Urothelium cell line (cell line): Measurements from ENCODE around the gene TICAM2.

Source experiments
- DNase-seq: peaks from one replicate; pipeline ENCODE4 v3.0.0; 2011; ENCODE audit warnings: low spot score, mixed read lengths
- FAIRE-seq: peaks from 2 replicates; lab custom pipeline; 2011; peaks lifted over from hg19 to GRCh38; lab: Jason Lieb, UNC

The TICAM2 gene

DNA sequence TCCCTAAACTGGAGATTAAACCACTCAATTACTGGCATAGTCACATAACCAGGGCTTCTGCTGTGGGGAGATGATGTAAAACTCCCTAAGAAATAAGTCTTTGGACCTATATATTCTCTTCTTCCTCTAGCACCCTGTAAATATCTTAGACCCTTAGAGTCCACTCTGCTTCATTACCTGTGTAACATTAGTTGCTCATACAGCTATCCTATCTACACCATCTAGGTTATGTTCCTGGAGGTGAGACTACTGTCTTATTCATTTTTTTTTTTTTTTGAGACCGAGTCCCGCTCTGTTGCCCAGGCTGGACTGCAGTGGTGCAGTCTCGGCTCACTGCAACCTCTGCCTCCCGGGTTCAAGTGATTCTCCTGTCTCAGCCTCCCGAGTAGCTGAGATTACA, 9.6 kb upstream of the TICAM2 start:
- FAIRE-seq (no peak), DNase-seq (no peak)

DNA sequence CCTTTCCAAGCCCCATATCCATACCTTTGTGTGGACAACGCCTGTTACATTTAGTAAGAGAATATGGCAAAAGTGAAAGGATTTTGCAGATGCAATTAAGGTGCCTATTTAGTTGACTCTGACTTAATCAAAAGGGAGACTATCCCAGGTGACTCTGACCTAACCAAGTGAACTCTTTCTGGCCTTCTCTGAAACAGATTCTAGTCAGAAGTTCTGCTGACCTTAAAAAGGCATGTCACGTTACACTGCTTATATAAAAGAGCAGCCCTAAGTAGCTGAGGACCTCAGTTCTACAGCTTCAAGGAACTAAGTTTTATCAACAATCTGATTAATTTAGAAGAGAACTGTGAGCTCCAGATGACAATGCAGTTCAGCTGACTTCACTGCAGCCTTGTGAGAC, 5.7 kb upstream of the TICAM2 start:
- no peak for FAIRE-seq

DNA sequence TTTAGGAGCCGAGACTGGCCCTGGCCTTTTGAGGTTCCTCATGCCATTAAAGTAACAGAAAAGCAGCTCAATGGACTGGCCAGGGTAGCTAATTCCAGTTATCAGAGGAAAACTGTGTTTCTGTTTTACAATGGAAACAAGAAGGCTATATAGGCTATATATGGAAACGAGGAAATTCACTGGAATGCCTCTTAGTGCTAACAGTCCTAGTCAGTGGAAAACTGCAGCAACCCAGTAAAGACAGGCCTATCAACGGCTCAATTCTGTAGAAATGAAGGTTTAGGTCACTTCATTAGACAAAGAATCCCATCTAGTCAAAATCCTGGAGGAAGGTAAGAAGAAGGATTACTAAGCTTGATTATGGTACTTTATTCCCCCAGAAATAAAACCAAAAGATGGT, 3.2 kb upstream of the TICAM2 start:
- FAIRE-seq (no peak), DNase-seq (no peak)

More for the DNA sequence above, 5.7 kb upstream of the TICAM2 start:
- no peak for DNase-seq

DNA sequence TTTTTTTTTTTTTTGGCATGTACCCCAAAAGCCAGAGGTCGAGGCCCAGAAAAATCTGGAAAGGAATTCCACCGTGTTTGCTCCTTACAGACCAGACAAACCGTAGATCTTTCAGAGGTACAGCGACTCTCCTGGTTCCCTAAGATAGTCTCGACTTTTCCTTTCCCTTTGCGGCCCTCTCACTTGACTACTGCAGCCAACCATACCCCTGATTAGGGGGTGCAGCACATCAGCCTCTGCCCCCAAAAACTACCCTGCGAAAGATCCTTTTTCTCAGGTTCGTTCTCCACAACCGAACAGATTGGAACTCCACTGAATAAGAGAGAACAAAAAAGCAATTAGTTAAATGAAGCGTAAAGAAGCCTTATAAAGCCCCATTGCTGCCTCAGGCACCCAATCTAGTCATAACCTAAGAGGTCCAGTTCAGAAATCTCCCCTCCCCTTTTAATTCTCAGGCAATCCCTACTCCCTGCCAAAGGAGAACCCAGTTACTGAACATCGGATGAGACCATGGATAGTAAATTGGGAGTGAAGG, 379 bp upstream of the TICAM2 start:
- FAIRE-seq: no peak
- no peak for DNase-seq

DNA sequence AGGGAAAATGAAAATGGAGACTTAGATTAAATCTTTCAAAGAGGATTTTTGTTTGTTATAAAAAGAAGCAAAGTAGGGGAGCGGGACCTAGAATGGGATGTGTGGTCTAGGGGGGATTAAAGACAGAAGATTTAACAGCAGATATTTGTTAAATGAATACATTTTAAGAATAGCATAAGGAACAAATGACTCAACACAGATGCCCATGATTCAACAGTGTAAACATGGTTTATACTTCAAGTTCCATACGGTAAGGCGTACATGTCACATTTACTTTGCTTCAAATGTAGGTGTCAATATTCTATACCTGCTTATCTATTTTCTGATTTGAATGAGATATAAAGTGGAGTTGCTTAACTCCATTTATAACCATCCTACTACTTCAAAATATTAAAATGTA, 1.5 kb downstream of the TICAM2 start:
- FAIRE-seq: no peak
- no peak for DNase-seq

DNA sequence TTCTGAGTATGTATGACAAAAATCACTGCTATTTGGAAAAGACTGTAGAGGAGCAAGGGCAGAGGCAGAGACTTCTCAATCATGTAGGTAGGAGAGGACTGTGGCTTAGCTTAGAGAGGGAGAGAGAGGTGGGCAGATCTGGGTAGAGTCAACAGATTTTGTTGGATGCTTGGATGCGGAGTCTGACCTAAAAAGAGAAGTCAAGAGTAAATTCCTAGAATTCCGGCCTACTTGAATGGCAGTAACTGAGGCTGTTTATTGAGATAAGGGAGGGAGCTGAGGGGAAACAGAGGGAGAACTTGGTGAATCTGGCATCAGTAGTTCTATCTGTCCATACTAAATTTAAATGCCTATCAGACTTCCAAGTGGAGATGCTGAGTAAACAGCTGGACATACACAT, 2.4 kb downstream of the TICAM2 start:
- no peak for FAIRE-seq
- no peak for DNase-seq

DNA sequence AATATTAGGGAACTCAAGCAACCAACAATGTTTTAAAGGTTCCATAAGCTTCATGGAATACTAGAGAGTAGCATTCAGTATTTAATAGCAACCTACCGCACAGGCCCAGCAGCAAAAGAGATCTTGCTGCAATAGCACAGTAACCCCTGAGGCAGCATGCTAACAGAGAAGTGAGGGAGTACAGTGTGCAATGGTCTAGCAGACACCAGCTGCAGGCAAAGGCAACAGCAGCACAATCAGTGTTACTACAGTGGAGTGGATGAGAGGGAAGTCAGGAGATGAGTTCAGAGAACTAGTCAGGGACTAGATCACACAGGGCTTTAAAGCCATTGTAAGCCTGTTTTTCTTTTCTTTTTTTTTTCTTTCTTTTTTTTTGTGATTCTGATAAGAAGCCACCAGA, 2.8 kb downstream of the TICAM2 start:
- FAIRE-seq (no peak), DNase-seq (no peak)

DNA sequence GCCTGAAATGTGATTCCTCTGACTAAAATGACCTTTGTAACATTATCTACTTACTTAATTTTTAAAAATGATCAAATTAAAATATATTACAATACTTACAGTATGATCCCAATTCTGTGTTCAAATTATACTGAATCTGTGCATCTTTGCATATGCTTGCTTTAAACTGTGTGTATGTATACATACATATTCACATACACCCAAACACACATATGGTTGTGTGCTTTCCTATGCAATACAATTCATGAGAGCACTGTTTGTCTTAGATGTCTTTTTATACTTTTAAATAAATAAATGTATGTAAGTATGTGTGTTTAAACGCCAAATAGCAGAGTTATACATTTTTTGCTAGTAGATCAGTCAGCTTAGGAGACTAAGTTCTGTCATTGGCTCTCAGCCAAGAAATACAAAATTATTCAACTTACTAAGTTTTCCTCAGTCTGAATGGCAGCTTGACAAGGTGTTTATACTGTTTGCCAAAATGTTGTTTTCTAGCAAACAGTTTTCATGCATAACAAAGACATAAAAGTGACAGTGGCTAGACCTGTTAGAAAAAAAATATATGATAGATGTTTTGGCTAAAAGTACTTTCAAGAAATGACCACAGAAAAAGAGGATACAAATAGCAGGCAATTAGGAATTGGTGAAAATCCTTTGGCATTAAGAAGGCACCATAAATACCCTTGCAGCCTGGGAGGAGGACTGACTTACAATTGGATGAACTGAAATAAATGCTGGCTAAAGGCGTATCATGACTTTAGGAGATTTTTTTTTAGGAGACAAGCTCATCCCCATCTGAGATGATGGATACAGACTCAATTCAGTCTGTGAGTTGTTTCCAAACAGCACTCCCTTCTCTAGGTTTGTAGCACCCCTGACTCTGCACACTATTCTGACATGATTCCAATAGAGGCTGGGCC, 7.9 kb downstream of the TICAM2 start:
- DNase-seq: no peak

DNA sequence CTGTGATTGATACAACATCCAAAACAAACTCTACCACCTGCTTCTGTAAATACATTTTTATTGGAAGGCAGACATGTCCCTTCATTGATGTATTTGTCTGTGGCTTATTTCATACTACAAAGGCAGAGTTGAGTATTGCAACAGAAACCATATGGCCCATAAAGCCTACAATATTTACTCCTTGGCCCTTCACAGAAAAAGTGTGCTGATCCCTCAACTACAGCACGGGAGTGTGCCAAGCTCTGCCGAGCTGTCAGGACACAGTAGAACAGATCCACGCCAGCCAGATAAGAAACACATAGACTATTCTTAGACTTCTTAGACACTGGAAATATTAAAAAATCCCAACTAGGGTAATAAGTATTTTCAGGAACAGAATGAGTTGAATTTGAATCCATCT, 13.2 kb downstream of the TICAM2 start:
- FAIRE-seq (no peak), DNase-seq (no peak)

More for the DNA sequence above, 7.9 kb downstream of the TICAM2 start:
- no peak for FAIRE-seq

DNA sequence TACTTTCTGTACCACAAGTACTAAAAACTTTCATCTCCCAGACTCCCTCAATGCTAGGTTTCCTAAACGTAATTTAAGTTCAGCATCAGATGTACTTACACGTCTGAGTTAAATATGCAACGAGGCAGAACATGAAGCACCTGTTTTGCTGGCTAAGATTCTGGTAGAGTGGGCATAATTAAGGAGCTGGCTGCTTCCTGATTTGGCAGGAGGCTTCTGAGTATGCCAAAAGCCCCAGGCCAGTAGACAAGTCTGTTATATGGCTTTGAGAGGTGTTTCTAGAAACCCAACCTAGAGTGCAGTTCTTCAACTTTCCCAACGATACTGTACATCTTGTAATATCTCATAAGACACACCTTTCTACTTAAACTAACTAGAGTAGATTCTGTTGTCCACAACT, 13.6 kb downstream of the TICAM2 start:
- DNase-seq (no peak), FAIRE-seq (no peak)

DNA sequence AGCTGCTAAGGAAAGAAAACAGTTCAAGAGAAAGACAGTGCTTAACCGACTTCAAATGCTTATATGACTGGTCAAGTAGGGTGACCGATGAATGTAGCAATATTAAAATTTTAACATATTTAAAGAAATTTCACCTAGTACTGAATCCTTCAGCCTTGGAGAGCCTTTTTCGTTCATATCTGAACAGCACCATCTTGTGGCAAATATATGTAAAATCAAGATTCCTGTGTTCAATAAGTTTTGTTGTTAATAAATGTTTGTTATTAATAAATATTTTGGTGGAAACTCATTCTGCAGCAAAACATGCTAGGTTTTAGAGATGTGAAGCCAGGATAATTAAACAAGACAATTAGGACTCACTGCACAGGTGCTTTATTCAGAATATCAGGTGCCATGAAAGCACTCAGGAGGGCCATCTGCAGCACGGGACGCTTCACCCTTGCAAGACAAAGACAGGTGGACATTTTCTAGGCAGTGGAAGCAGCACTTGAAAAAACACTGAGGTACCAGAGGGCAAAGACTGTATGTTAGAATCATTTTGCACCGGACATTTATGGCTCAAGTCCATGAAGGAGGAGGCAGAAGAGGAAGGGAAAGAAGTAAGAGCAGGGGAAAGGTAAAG, 15.6 kb downstream of the TICAM2 start:
- FAIRE-seq: no peak
- DNase-seq: no peak

DNA sequence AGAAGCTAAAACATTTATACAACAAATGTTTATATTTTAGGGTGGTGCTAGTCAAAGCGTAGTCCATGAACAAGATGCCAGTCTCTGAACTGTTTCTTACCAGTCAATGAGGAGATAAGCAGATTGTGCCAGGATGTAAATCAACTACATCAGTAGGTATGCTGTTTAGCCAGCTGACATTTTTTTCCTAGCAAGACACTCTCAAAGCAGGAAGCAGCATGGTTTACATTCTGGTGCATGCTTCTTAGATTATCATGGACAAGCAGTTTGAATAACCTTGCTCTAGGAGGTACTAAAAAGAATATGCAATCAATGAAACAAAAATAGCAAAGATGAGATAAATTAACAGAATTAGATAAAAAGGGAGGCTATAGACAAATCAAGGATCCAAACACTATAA, 17.0 kb downstream of the TICAM2 start:
- no peak for FAIRE-seq
- DNase-seq: no peak

DNA sequence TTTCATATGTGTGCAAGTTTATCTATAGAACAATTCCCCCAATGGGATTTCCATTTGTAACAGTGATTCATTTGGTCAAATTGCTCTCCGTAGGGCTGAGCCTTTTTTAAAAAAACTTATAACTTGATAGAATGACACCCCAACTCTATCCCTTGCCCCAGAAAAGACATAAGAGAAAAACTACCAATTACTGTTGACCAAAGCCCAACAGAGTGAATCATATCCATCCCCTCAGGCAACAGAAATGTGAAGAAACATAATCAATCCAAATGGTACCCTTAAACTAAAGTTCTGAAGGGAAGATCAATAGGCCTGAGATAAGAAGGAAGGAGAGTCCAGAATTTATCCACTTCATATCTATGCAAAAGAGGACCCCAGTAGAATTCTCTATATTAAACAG, 17.8 kb downstream of the TICAM2 start:
- DNase-seq: no peak

DNA sequence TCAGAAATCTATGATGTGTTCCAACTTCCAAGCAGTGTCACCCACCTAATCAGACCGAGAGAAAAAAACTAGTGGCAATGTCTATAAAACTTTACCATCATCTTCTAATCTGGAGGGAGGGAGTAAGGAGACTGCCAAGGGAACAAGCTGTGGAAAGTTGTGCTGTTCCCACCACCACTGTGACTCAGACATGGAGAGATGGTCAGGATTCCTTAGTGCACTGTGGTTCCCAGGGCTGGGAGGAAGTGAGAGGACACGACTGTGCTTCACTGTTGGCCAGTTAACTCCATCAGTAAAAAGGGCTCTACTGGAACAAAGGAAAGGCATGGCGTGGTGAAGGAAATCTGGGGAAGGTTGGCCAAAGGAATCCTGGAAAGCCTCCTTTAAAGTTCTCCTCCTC, 18.8 kb downstream of the TICAM2 start:
- FAIRE-seq: no peak
- peak; percentile 25 for DNase-seq

More for the DNA sequence above, 17.8 kb downstream of the TICAM2 start:
- no peak for FAIRE-seq

DNA sequence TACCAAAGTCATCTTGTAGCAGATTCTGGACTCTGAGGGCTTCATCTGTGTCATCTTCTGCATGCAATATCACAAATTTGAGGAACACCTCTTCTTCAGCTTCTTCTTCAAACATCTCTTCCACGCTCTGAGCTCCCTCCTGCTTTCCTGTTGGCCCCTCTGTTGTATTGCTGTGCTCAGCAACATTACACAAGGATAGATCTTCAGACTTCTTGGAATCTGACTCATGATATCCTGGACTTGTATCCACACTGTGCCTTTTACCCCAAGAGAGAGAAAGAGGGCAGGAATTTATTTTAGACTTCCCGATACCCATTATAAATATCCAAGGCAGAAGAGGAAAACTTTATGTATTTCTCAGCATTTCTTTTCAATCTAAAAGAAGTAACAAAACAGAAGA, 21.3 kb downstream of the TICAM2 start:
- FAIRE-seq (no peak), DNase-seq (no peak)

DNA sequence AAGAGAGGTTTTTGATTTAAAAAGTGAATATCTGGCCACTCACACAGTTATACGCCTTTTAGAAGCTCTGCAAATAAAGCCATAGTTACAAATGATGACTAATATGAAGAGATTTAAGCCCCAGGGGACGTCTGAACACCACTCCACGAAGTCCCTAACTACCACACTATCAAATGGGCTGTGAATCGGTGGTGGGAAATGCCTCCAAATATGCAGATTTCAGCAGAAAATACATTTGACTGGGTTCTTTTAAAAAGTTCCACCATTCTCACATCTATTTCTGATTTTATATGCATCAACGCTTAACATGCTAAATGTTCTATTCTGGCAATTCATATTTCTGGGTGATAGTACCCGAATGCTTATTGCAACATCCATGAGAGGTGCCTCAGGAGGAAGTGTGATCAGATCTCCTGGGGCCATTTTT, 22.5 kb downstream of the TICAM2 start:
- FAIRE-seq (no peak), DNase-seq (no peak)

DNA sequence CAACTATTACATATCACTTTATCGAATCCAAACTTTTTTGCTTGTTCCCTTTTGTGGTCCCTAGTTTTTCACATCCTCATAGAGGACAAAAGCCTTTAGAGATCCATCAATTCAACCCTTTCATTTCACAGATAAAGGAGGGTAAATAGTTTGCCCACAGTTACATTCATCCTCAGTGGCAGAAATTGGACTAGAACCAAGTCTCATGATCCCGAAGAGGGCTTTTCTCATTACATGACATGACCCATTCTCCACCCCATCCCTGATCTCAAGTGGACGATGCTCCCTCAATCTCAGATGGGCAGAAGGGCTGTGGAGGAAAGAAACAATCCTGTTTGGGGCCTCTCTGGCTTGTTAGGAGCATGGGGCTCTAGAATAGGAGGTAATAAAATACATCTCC, 23.1 kb downstream of the TICAM2 start:
- DNase-seq (no peak), FAIRE-seq (no peak)

DNA sequence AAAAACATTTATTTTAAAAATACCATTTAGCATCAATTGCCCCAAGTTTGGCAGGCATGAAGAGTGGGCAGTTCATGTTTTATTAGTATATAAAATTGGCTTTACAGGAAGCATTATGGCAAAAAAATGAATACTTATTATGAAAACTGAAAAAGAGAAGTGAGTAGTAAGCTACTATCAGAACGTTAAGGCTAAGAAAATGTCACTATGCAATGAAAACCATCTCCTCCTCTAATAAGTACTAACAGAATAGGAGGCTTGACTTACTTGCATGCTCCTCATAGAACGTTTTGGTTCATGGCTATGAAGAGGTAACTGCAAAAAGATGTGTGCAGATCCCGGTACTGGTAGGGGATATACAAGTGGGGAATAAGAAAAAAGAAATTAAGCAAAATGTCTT, 23.6 kb downstream of the TICAM2 start:
- FAIRE-seq (no peak), DNase-seq (no peak)

DNA sequence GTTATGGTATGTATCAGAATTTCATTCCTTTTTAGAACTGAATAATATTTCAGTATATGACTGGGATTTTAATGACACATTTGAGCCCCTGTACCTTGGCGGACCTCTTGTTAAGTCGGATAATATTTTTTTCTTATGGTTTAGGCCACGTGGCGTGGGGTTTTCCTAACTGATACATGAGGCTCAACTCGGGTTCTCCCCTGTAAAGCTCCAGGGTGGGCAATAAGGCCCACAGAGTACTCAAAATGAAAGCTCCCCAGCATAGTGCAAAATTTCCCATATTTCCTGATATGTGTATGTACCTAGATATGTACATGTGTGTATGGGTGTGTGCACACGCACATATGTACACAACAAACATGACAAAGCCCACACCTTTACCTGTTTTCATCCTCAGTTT, 24.5 kb downstream of the TICAM2 start:
- FAIRE-seq (no peak), DNase-seq (no peak)

DNA sequence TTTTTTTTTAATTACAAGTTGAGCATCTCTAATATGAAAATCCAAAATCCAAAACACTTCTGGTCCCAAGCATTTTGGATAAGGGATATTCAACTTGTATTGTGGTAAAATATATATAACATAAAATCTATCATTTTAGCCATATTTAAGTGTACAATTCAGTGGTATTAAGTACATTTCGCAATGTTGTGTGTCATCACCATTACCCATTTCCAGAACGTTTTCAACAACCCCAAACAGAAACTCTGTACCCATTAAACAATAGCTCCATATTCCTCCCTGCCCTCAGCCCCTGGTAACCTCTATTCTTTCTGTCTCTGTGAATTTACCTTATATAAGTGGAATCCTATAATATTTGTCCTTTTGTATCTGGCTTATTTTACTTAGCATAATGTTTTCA, 24.9 kb downstream of the TICAM2 start:
- FAIRE-seq (no peak), DNase-seq (no peak)

DNA sequence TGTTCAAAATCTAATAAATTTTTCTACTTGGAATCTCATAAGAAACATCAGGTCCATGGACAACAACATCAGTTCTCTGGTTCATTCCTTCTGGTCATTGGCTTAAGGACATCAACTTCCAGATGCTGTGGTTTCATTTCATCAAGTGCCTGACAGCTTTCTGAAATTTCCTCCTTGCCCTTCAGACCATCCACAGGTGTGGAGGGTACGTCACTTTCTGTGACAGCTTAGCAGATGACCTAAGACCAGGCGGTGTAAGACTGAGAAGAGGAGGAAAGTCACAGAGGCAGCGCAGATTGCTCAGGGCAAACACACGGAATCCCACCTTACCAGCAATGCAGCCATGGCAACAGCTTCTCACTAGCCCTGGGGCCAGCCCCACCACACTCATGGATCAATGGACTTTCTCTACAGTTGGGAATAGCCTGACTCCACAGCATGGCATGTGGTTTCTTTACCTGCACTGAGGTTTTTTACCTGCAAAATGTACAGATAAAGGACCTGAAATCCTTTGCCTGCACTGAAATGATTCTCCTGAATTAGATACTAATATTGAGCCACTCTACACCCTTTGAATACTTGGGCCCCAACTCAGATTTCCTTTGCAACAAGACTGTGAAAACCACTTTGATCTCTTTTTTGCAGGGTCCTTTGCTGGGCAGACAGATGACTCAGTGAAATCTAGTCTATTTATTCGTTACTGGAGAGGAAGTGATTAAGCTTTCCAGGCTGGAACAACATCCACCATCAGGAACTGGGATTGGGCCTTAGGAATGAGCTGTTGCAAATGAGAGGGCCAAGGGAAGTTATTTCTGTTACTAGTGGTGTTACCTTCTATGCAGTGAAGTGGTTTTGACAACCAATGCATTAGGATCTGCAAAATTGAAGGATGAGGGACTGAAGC, 26.9 kb downstream of the TICAM2 start:
- FAIRE-seq: no peak

More for the DNA sequence above, 26.9 kb downstream of the TICAM2 start:
- no peak for DNase-seq
